ENCODE results near the gene P3H1.
"Not testable (repeated sequence)": the region's sequence is repeated elsewhere in the genome, so short reads cannot be mapped to it uniquely, and the experiment has no call there.

The P3H1 gene

DNA sequence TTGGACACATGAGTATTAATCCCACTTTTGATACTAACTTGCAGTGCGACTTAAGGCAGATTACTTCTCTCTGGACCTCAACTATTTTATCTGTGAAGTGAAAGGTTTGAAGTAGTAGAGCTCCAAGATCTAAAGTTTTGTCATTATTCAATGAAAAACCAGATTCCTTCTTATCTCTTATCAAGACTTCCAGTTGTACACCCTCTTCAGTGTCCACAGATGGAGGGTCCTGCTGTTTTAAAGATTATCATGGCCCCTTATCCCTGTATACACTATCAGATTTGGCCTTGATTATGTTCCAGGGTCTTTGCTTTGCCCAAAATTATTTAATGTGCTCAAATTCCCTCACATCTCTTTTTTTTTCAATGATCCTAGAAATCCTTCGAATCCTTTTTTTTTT, 1.3 kb upstream of the P3H1 start:
- no peak for DNase-seq

- no peak for DNase-seq
These were observed 727 bp upstream of the P3H1 start for GRCh38 chr1:42767510-42768000.

- DNase-seq, result no peak
These were observed 742 bp downstream of the P3H1 start for GRCh38 chr1:42765832-42766740.

DNA sequence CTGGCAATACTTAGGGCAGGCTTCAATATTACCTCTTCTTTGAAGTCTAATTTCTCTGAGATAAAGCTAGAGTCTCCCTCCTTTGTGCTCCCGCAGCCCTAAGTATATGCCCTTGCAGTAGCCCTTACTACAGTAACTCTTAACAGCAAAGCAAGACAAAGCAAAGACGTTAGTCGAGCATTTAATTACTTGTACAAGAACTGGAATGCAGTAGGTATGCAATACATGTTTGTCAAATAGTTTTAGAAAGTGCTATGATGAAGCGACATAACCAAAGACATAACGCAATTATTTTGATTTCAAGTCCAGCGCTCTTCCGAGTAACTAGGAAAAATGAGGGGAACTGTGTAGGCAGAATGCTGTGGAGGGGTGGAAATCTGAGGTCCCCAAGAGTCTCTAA, 1.6 kb downstream of the P3H1 start:
- no peak for DNase-seq

DNA sequence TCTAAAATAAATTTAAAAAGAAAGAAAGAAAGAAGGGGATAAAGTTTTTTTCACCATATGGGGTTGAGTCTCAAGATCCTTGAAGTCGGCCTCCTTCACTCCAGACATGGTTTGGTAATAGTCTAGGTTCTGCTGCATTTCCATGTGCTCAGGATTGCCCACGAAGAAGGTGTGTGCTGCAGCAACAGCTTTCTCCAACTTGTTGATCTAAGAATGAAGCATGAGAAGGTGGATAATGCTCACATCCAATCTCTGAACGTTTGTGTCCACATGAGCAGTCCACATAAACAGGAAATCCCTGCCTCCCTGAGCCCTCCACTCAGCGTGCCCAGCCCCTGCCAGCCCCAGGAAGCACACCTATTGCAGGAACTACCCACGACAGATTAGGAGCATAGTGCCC, 4.6 kb downstream of the P3H1 start:
- DNase-seq, result no peak

- no peak for DNase-seq
These were observed 5.3 kb downstream of the P3H1 start for GRCh38 chr1:42761567-42761966.

- no peak for DNase-seq
These were observed 7.7 kb downstream of the P3H1 start for GRCh38 chr1:42759114-42759513.

- DNase-seq, result no peak
These were observed 8.2 kb downstream of the P3H1 start for GRCh38 chr1:42758641-42759040.

GRCh38 chr1:42757892-42758275, 8.9 kb downstream of the P3H1 start:
- no peak for DNase-seq

- DNase-seq, result no peak
These were observed 9.6 kb downstream of the P3H1 start for GRCh38 chr1:42756956-42757891.

DNA sequence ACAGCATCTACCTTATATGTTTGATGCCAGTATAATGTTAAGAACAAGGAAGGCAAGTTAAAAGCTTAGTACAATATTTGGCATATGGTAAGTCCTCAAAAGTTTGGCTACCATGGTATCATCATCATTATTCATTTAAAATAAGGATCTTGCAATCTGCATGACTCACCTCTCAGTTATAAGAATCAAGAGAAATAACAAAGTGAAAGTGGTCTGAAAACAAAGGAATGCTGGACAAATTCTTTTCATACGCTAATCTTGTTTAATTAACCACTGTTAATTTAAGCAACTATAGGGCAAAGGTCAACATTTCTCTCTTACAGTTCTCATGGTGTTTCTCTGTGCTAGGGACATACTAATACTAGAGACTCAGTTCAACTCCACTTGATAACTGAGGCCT, 13.8 kb downstream of the P3H1 start:
- no peak for DNase-seq

- no peak for DNase-seq
These were observed 14.5 kb downstream of the P3H1 start for GRCh38 chr1:42752284-42752683.

- not testable (repeated sequence) for DNase-seq
These were observed 15.2 kb downstream of the P3H1 start for GRCh38 chr1:42751511-42752070.

GRCh38 chr1:42750041-42750440, 16.8 kb downstream of the P3H1 start:
- no peak for DNase-seq

GRCh38 chr1:42748461-42749410, 18.1 kb downstream of the P3H1 start:
- DNase-seq, result no peak

DNA sequence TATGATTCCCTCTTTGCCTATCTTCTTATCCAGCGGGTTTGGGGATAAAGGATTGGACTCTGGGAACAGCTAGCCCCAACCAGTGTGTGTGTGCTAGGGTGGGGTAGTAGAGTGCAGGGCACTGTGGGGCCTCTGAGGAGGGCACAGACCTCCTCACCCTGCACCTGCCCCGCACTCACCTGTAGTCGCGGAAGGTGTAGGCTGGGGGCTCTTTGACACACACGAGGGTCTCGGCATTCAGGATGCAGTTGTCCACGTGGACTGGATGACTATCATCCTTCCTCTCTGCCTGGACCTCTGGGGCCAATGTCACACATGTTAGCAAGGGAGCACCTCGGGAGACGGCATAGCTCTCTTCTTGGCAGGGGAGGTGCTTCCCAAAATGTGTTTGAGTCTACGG, 18.8 kb downstream of the P3H1 start:
- no peak for DNase-seq

- DNase-seq, result peak; percentile 39
These were observed 19.7 kb downstream of the P3H1 start for GRCh38 chr1:42747125-42747524.

GRCh38 chr1:42746436-42747105, 20.3 kb downstream of the P3H1 start:
- no peak for DNase-seq

GRCh38 chr1:42745851-42746250, 21.0 kb downstream of the P3H1 start:
- DNase-seq, result no peak

- no peak for DNase-seq
These were observed 22.7 kb downstream of the P3H1 start for GRCh38 chr1:42744148-42744413.

GRCh38 chr1:42743317-42744147, 23.3 kb downstream of the P3H1 start:
- DNase-seq, result no peak
